Measurements from ENCODE around the gene PLA2G2C.

- TF ChIP-seq ZNF384 (IDR thresholded peaks at IDR 0.05) (no peak), SP1 (IDR thresholded peaks at IDR 0.05) (no peak), SUZ12 (IDR thresholded peaks at IDR 0.05) (no peak), L3MBTL2 (conservative IDR thresholded peaks at IDR 0.05) (no peak)
These were observed 11.0 kb upstream of the PLA2G2C start for GRCh38 chr1:20197329-20197791.
